H1 (cell line): ENCODE results near the gene PAK2. TPM values are rescaled to one million over a fixed set of nuclear protein-coding genes. Genes with fewer than 3 reads are reported as not detected.

Source experiments
- CTCF ChIA-PET: fragments of 300-600 bp; sonication (Branson Sonifier 250); formaldehyde crosslinking; loops from one replicate; lab custom pipeline; 2021; ENCODE audit not compliant: partially characterized antibody; lab: Charles Lee
- POLR2A ChIA-PET: fragments of 300-600 bp; sonication (Branson Sonifier 250); formaldehyde crosslinking; loops from one replicate; lab custom pipeline; 2021; ENCODE audit warnings: inconsistent platforms; ENCODE audit not compliant: partially characterized antibody; lab: Charles Lee
- DNase-seq, 2 experiments: peaks; one replicate each; pipeline versions ENCODE4 v3.0.0 to v3.0.0-alpha.2; 2010 to 2022; ENCODE audit warnings: low spot score in 2 of 2, low read depth in 1 of 2, mixed read lengths in 1 of 2
- FAIRE-seq: peaks from 2 replicates; lab custom pipeline; 2011; peaks lifted over from hg19 to GRCh38; lab: Jason Lieb, UNC
- H2AFZ ChIP-seq: 2 replicates; pipeline ENCODE4 v1.8.1; 2012; ENCODE audit warnings: low read length, inconsistent platforms
- H2AK5ac ChIP-seq: 2 replicates; pipeline ENCODE4 v1.6.1; 2013; ENCODE audit warnings: low read depth, low read length
- H2BK120ac ChIP-seq: replicated peaks from 2 replicates; pipeline ENCODE3; 2013; ENCODE audit warnings: low read depth, low read length, inconsistent platforms
- H2BK12ac ChIP-seq: 2 replicates; pipeline ENCODE4 v1.6.1; 2013; ENCODE audit warnings: low read depth, low read length
- H2BK15ac ChIP-seq: 2 replicates; pipeline ENCODE4 v1.6.1; 2013; ENCODE audit warnings: low read length
- H2BK20ac ChIP-seq: 2 replicates; pipeline ENCODE4 v1.6.1; 2013; ENCODE audit warnings: low read length
- H2BK5ac ChIP-seq: 2 replicates; pipeline ENCODE4 v1.6.1; 2013; ENCODE audit warnings: low read depth, low read length
- H3K14ac ChIP-seq: 2 replicates; pipeline ENCODE4 v1.6.1; 2013; ENCODE audit warnings: inconsistent platforms; ENCODE audit not compliant: insufficient read length
- H3K18ac ChIP-seq: 2 replicates; pipeline ENCODE4 v1.6.1; 2013; ENCODE audit warnings: low read length; ENCODE audit errors: extremely low read depth
- H3K23ac ChIP-seq: 2 replicates; pipeline ENCODE4 v1.6.1; 2013; ENCODE audit warnings: inconsistent platforms; ENCODE audit not compliant: insufficient read length
- H3K23me2 ChIP-seq: 2 replicates; pipeline ENCODE4 v1.6.1; 2013; ENCODE audit warnings: low read depth, low read length
- H3K27ac ChIP-seq: 2 replicates; pipeline ENCODE4 v1.6.1; 2011; ENCODE audit warnings: low read depth, low read length, inconsistent platforms
- H3K27me3 ChIP-seq, 4 experiments: replicated peaks in 1 of 4; 1 replicate in 1 of 4; 2 replicates in 3 of 4; pipeline versions ENCODE4 v1.6.1 to v1.8.1; 2011 to 2013; ENCODE audit warnings: low read length in 3 of 4, mild to moderate bottlenecking in 3 of 4, inconsistent platforms in 2 of 4, mixed read lengths in 2 of 4, moderate library complexity in 1 of 4; ENCODE audit not compliant: control insufficient read depth in 3 of 4, insufficient read depth in 3 of 4; ENCODE audit errors: extremely low read depth in 1 of 4
- H3K36me3 ChIP-seq, 4 experiments: 2 replicates each; pipeline versions ENCODE4 v1.6.1 to v1.8.1; 2011 to 2013; ENCODE audit warnings: mild to moderate bottlenecking in 4 of 4, low read length in 3 of 4, moderate library complexity in 2 of 4, control low read depth in 1 of 4, inconsistent platforms in 1 of 4; ENCODE audit not compliant: insufficient read depth in 4 of 4, control insufficient read depth in 2 of 4
- H3K4ac ChIP-seq: replicated peaks from 2 replicates; pipeline ENCODE3; 2013; ENCODE audit warnings: low read length, low read depth, mixed read lengths, inconsistent platforms; ENCODE audit not compliant: insufficient read length
- H3K4me1 ChIP-seq, 4 experiments: replicated peaks in 1 of 4; 1 replicate in 1 of 4; 2 replicates in 3 of 4; pipeline versions ENCODE4 v1.6.1 to v1.8.1; 2011 to 2013; ENCODE audit warnings: low read length in 3 of 4, inconsistent platforms in 2 of 4, mixed read lengths in 1 of 4; ENCODE audit not compliant: insufficient read depth in 4 of 4, control insufficient read depth in 3 of 4
- H3K4me2 ChIP-seq, 2 experiments: 2 replicates each; pipeline versions ENCODE4 v1.6.1 to v1.8.1; 2011 to 2013; ENCODE audit warnings: low read depth in 2 of 2, low read length in 2 of 2, control low read depth in 1 of 2, inconsistent platforms in 1 of 2, mild to moderate bottlenecking in 1 of 2; ENCODE audit not compliant: insufficient read depth in 1 of 2
- H3K4me3 ChIP-seq, 4 experiments: fragments of 200-600, 300-600 bp in 1 of 4; sonication (generic), shearing (Covaris generic), sonication (Bioruptor Twin) in 1 of 4; 2 replicates each; pipeline versions ENCODE4 v1.5.1 to v1.8.1; 2011 to 2016; ENCODE audit warnings: low read length in 4 of 4, low read depth in 3 of 4, control low read depth in 2 of 4, inconsistent platforms in 2 of 4, mild to moderate bottlenecking in 2 of 4, mixed read lengths in 1 of 4, moderate library complexity in 1 of 4; ENCODE audit not compliant: insufficient read depth in 2 of 4; ENCODE audit errors: extremely low read depth in 1 of 4
- H3K56ac ChIP-seq: replicated peaks from 2 replicates; pipeline ENCODE3; 2013; ENCODE audit warnings: low read depth, mild to moderate bottlenecking, mixed read lengths, low read length, inconsistent platforms; ENCODE audit not compliant: insufficient read length
- H3K79me1 ChIP-seq: 2 replicates; pipeline ENCODE4 v1.6.1; 2013; ENCODE audit warnings: low read depth, low read length, control low read depth
- H3K79me2 ChIP-seq, 2 experiments: 2 replicates each; pipeline versions ENCODE4 v1.6.1 to v1.8.1; 2012 to 2013; ENCODE audit warnings: low read length in 2 of 2, mild to moderate bottlenecking in 2 of 2, inconsistent platforms in 1 of 2; ENCODE audit not compliant: insufficient read depth in 2 of 2, control insufficient read depth in 1 of 2
- H3K9ac ChIP-seq, 4 experiments: replicated peaks in 1 of 4; 1 replicate in 1 of 4; 2 replicates in 3 of 4; pipeline versions ENCODE4 v1.6.1 to v1.8.1; 2011 to 2013; ENCODE audit warnings: low read depth in 3 of 4, low read length in 3 of 4, control low read depth in 2 of 4, mild to moderate bottlenecking in 2 of 4, moderate library complexity in 2 of 4, inconsistent platforms in 1 of 4; ENCODE audit errors: extremely low read depth in 1 of 4
- H3K9me3 ChIP-seq, 2 experiments: 2 replicates each; pipeline versions ENCODE4 v1.6.1 to v1.8.1; 2012 to 2013; ENCODE audit warnings: mild to moderate bottlenecking in 2 of 2, moderate library complexity in 2 of 2, control low read depth in 1 of 2, inconsistent platforms in 1 of 2, low read depth in 1 of 2, low read length in 1 of 2, mixed read lengths in 1 of 2; ENCODE audit not compliant: insufficient read depth in 2 of 2
- H4K20me1 ChIP-seq, 2 experiments: replicated peaks in 1 of 2; 2 replicates each; pipeline versions ENCODE3 to v1.8.1; 2011 to 2013; ENCODE audit warnings: inconsistent platforms in 2 of 2, low read length in 2 of 2, mild to moderate bottlenecking in 1 of 2; ENCODE audit not compliant: insufficient read depth in 2 of 2, control insufficient read depth in 1 of 2
- H4K5ac ChIP-seq: 2 replicates; pipeline ENCODE4 v1.6.1; 2013; ENCODE audit warnings: low read length, low read depth, mixed read lengths, inconsistent platforms; ENCODE audit not compliant: insufficient read length
- H4K8ac ChIP-seq: 2 replicates; pipeline ENCODE4 v1.8.0; 2013; ENCODE audit warnings: mild to moderate bottlenecking, moderate library complexity, low read length, inconsistent platforms; ENCODE audit not compliant: insufficient read depth; ENCODE audit errors: extremely low read depth
- H4K91ac ChIP-seq: replicated peaks from 2 replicates; pipeline ENCODE3; 2013; ENCODE audit warnings: low read length, mixed read lengths, inconsistent platforms; ENCODE audit not compliant: insufficient read length
- ASH2L ChIP-seq: fragments of 200-600, 300-600 bp; sonication (generic); IDR thresholded peaks from one replicate; pipeline ENCODE4 v1.7.1; 2017; ENCODE audit warnings: low read length
- ATF2 ChIP-seq: IDR thresholded peaks from 2 replicates; pipeline ENCODE4 v1.6.1; 2012; ENCODE audit warnings: low read length, inconsistent platforms
- CEBPB ChIP-seq: IDR thresholded peaks from 2 replicates; pipeline ENCODE4 v1.6.1; 2012; ENCODE audit warnings: low read depth, low read length
- CHD2 ChIP-seq: IDR thresholded peaks from 2 replicates; pipeline ENCODE4 v1.6.1; 2012; ENCODE audit warnings: low read length, improper control_type of control experiment
- KDM5A ChIP-seq: fragments of 200-600 bp; IDR thresholded peaks from 2 replicates; pipeline ENCODE4 v1.7.1; 2012; ENCODE audit warnings: mild to moderate bottlenecking, low read length, inconsistent platforms, mixed read lengths
- MAFK ChIP-seq: IDR thresholded peaks from 2 replicates; pipeline ENCODE4 v1.6.1; 2012; ENCODE audit warnings: low read depth, mild to moderate bottlenecking, improper control_type of control experiment, low read length
- RFX5 ChIP-seq: IDR thresholded peaks from 2 replicates; pipeline ENCODE4 v1.6.1; 2011; ENCODE audit warnings: low read depth, low read length, improper control_type of control experiment, borderline replicate concordance
- RXRA ChIP-seq: IDR thresholded peaks from 2 replicates; pipeline ENCODE4 v1.6.1; 2011; ENCODE audit warnings: low read depth, mild to moderate bottlenecking, low read length, moderate library complexity; ENCODE audit not compliant: insufficient read depth
- SAP30 ChIP-seq: fragments of 300-600 bp; sonication (generic); IDR thresholded peaks from 2 replicates; pipeline ENCODE4 v1.7.1; 2012; ENCODE audit warnings: low read length, moderate library complexity, mild to moderate bottlenecking, inconsistent platforms; ENCODE audit not compliant: insufficient read depth, insufficient replicate concordance
- SIRT6 ChIP-seq: IDR thresholded peaks from one replicate; pipeline ENCODE4 v1.7.1; 2012; ENCODE audit warnings: low read length, inconsistent platforms
- ZNF274 ChIP-seq: IDR thresholded peaks from 2 replicates; pipeline ENCODE4 v1.7.0; 2012; ENCODE audit warnings: low read length, borderline replicate concordance; ENCODE audit errors: extremely low read depth
- WGBS, 2 experiments: shearing (Covaris generic) in 1 of 2; methylation state at CpG; one replicate each; pipeline versions ENCODE4 v1.1.6 to v1.1.7; 2013 to 2015; ENCODE audit warnings: low lambda C conversion rate in 2 of 2, mixed read lengths in 2 of 2, inconsistent platforms in 1 of 2, low coverage in 1 of 2, missing lambda C conversion rate in 1 of 2; ENCODE audit not compliant: insufficient replicate concordance in 2 of 2, insufficient coverage in 1 of 2, insufficient read length in 1 of 2; ENCODE audit errors: extremely low coverage in 1 of 2, missing lambda C conversion rate in 1 of 2; 5-methylcytosine and 5-hydroxymethylcytosine counted together
- polyA plus RNA-seq, 7 experiments: library from polyadenylated mRNA; depleted of rRNA in 3 of 7; stranded (reverse) in 5 of 7; unstranded in 2 of 7; fragments of >200 nt in 5 of 7; fragments of 200-250 nt in 2 of 7; gene quantifications; 1 replicate in 5 of 7; 2 replicates in 1 of 7; 4 replicates in 1 of 7; pipeline versions ENCODE4 v1.2.1 to v1.2.3, GENCODE V29; 2011 to 2013; ENCODE audit warnings: missing spikeins in 2 of 7, mixed read lengths in 2 of 7
- total RNA-seq: library from RNA; stranded (reverse); fragmentation: NEBNext Ultra II Directional; extraction: Animal tissue kit (Norgen Biotek cat#: 25700); gene quantifications from 2 replicates; pipeline ENCODE4 v1.2.1, GENCODE V29; 2021

The PAK2 gene
- total and polyA plus RNA-seq, 2 of the 8 experiments (the other 6 are each of a cell fraction or from before 2014, with no cell fraction given): 13.1 to 60.5 TPM

- peaks cover 0 to 2% of the 10 kb centered on the region in 2 experiments for H4K20me1 ChIP-seq
- peaks cover 0 to 21% of the 10 kb centered on the region in 2 experiments; a peak in 2 of 4 replicates for H3K79me2 ChIP-seq
- H3K36me3 ChIP-seq: peaks cover 0 to 34% (median 13%) of the 10 kb centered on the region in 4 experiments; a peak in 6 of 8 replicates
- no peak overlapping the region for H4K8ac ChIP-seq
- H2BK120ac ChIP-seq: no peak overlapping the region
- no peaks in the 10 kb centered on the region for H3K9me3 ChIP-seq
- no peak overlapping the region for H3K56ac ChIP-seq
- no peak overlapping the region for H2BK12ac ChIP-seq
- H3K4me1 ChIP-seq: no peaks in the 10 kb centered on the region; a peak in 1 of 7 replicates
- no peak for FAIRE-seq
- no peak overlapping the region for H4K5ac ChIP-seq
- DNase-seq: no peak
- H2BK5ac ChIP-seq: peak overlapping the region; percentile 35; the same call in 1 of the 2 replicates
- H3K23me2 ChIP-seq: no peaks in the 10 kb centered on the region
- H3K4ac ChIP-seq: no peak overlapping the region
- no peak overlapping the region for H3K18ac ChIP-seq
- H3K27ac ChIP-seq: no peak overlapping the region
- no peak overlapping the region for H2BK20ac ChIP-seq
- H2BK15ac ChIP-seq: 0 out of 2 replicates have a peak overlapping the region, but pooled peaks have one; percentile 5
- H3K9ac ChIP-seq: no peak overlapping the region
- no peak overlapping the region for H3K4me2 ChIP-seq
- H3K4me3 ChIP-seq: no peak overlapping the region
- H2AK5ac ChIP-seq: no peak overlapping the region
- 89% methylated on average over 8 of the region's 8 CpGs; no CpG with 5 or more reads in 1 of the 2 experiments for WGBS, 2 experiments
- H4K91ac ChIP-seq: no peak overlapping the region
- ChIA-PET POLR2A (no interaction called here), CTCF (interaction anchor here (1.1 kb wide), 1 partner anchor 57 kb away, joined by 3 read pairs; no protein-coding TSS in a partner anchor)
- no peak overlapping the region for H3K23ac ChIP-seq
- H3K27me3 ChIP-seq: no peaks in the 10 kb centered on the region
- TF ChIP-seq KDM5A (no peak), MAFK (no peak), RFX5 (no peak), SAP30 (no peak), SIRT6 (no peak), ATF2 (no peak), RXRA (no peak), CEBPB (no peak), CHD2 (no peak), ASH2L (no peak), ZNF274 (no peak)
- H3K14ac ChIP-seq: no peak overlapping the region
- H3K79me1 ChIP-seq: peaks cover 3% of the 10 kb centered on the region; the same call in 1 of the 2 replicates
- H2AFZ ChIP-seq: no peak overlapping the region
Measured at GRCh38 chr3:196800742-196801434, 61.2 kb downstream of the PAK2 start.
